GM23338 (cell line): ENCODE results near the gene TNFAIP8L1. TPM values are rescaled to one million over a fixed set of nuclear protein-coding genes. Genes with fewer than 3 reads are reported as not detected.

Experiments
- ATAC-seq: fragments of 200-7000 bp; cut with Tn5 transposase; 3 replicates; pipeline ENCODE4 v1.9.1; 2020
- DNase-seq: peaks from one replicate; pipeline ENCODE4 v3.0.0-alpha.2; 2015; ENCODE audit warnings: low spot score
- H2AFZ ChIP-seq: fragments of 200-600 bp; sonication (generic); 2 replicates; pipeline ENCODE4 v1.8.0; 2016; ENCODE audit warnings: antibody characterized with exemption, mild to moderate bottlenecking, moderate library complexity
- H3F3A ChIP-seq: fragments of 200-600 bp; sonication (generic); replicated peaks from 2 replicates; pipeline ENCODE4 v1.8.0; 2017; ENCODE audit warnings: antibody characterized with exemption, mixed run types, low read depth
- H3K27ac ChIP-seq: fragments of 200-600 bp; sonication (generic); 2 replicates; pipeline ENCODE4 v1.6.1; 2016; ENCODE audit warnings: low read depth
- H3K27me3 ChIP-seq: fragments of 200-600 bp; sonication (generic); 2 replicates; pipeline ENCODE4 v1.8.0; 2016; ENCODE audit warnings: mild to moderate bottlenecking, mixed run types, moderate library complexity; ENCODE audit not compliant: insufficient read depth
- H3K36me3 ChIP-seq: fragments of 200-600 bp; sonication (generic); 2 replicates; pipeline ENCODE4 v1.8.0; 2016; ENCODE audit warnings: mild to moderate bottlenecking; ENCODE audit not compliant: insufficient read depth
- H3K4me1 ChIP-seq: fragments of 200-600 bp; sonication (generic); 2 replicates; pipeline ENCODE4 v1.8.0; 2016; ENCODE audit warnings: mild to moderate bottlenecking, moderate library complexity; ENCODE audit not compliant: insufficient read depth
- H3K4me2 ChIP-seq: fragments of 200-600 bp; sonication (generic); 2 replicates; pipeline ENCODE4 v1.7.1; 2017; ENCODE audit warnings: mixed run types
- H3K4me3 ChIP-seq: fragments of 200-600 bp; sonication (generic); 2 replicates; pipeline ENCODE4 v1.6.1; 2016; ENCODE audit warnings: mixed run types
- H3K79me2 ChIP-seq: fragments of 200-600 bp; sonication (generic); replicated peaks from 2 replicates; pipeline ENCODE4 v1.8.0; 2017; ENCODE audit warnings: mild to moderate bottlenecking; ENCODE audit not compliant: insufficient read depth
- H3K9me2 ChIP-seq: fragments of 200-600 bp; sonication (generic); 2 replicates; pipeline ENCODE4 v1.8.0; 2017; ENCODE audit not compliant: insufficient read depth
- H4K20me1 ChIP-seq: fragments of 200-600 bp; sonication (generic); replicated peaks from 2 replicates; pipeline ENCODE4 v1.8.0; 2017; ENCODE audit warnings: mild to moderate bottlenecking; ENCODE audit not compliant: insufficient read depth
- H3K27ac Mint-ChIP-seq: 2 replicates; pipeline ENCODE4 v1.8.0; 2020; ENCODE audit warnings: inconsistent platforms, mild to moderate bottlenecking, moderate library complexity, mixed read lengths
- H3K27me3 Mint-ChIP-seq: 3 replicates; pipeline ENCODE4 v1.8.0; 2022; ENCODE audit warnings: low read depth, mild to moderate bottlenecking, moderate library complexity, mixed read lengths, inconsistent platforms; ENCODE audit not compliant: insufficient read depth, poor library complexity
- H3K36me3 Mint-ChIP-seq: 3 replicates; pipeline ENCODE4 v1.8.0; 2021; ENCODE audit warnings: low read depth, mild to moderate bottlenecking, inconsistent platforms, moderate library complexity, mixed read lengths
- H3K4me1 Mint-ChIP-seq: 3 replicates; pipeline ENCODE4 v1.8.0; 2020; ENCODE audit warnings: mild to moderate bottlenecking, inconsistent platforms, mixed read lengths
- H3K4me3 Mint-ChIP-seq: 3 replicates; pipeline ENCODE4 v1.8.0; 2021; ENCODE audit warnings: moderate library complexity, mild to moderate bottlenecking, inconsistent platforms, mixed read lengths
- H3K9me3 Mint-ChIP-seq: 3 replicates; pipeline ENCODE4 v1.8.0; 2020; ENCODE audit warnings: moderate library complexity, mild to moderate bottlenecking, inconsistent platforms, mixed read lengths
- CREB1 ChIP-seq: fragments of 250-450 bp; sonication (Bioruptor Pico); IDR thresholded peaks from 2 replicates; pipeline ENCODE4 v1.5.0; 2020; ENCODE audit warnings: low read depth, mild to moderate bottlenecking, moderate library complexity
- EZH2 ChIP-seq: fragments of 200-600 bp; sonication (generic); IDR thresholded peaks from one replicate; pipeline ENCODE4 v1.8.0; 2017; ENCODE audit warnings: antibody characterized with exemption, mild to moderate bottlenecking, low read depth; ENCODE audit not compliant: unreplicated experiment
- EZH2phosphoT487 ChIP-seq: fragments of 200-600 bp; sonication (generic); IDR thresholded peaks from one replicate; pipeline ENCODE4 v1.8.1; 2018; ENCODE audit warnings: antibody characterized with exemption; ENCODE audit not compliant: unreplicated experiment
- JUNB ChIP-seq: IDR thresholded peaks from one replicate; pipeline ENCODE4 v1.6.1; 2016; ENCODE audit warnings: antibody characterized with exemption; ENCODE audit not compliant: unreplicated experiment
- NANOG ChIP-seq: IDR thresholded peaks from 2 replicates; pipeline ENCODE4 v1.6.1; 2016; ENCODE audit warnings: antibody characterized with exemption, borderline replicate concordance
- POLR2AphosphoS5 ChIP-seq: IDR thresholded peaks from 2 replicates; pipeline ENCODE4 v1.6.1; 2016; ENCODE audit warnings: antibody characterized with exemption, low read depth
- ZNF114 ChIP-seq: fragments of 250-450 bp; sonication (Bioruptor Pico); IDR thresholded peaks from 2 replicates; pipeline ENCODE4 v1.5.0; 2020; ENCODE audit warnings: mild to moderate bottlenecking, moderate library complexity
- ZNF331 ChIP-seq: fragments of 250-450 bp; sonication (Bioruptor Pico); IDR thresholded peaks from 2 replicates; pipeline ENCODE4 v1.5.0; 2020; ENCODE audit warnings: low read depth, mild to moderate bottlenecking, moderate library complexity
- ZNF462 ChIP-seq: fragments of 250-450 bp; sonication (Bioruptor Pico); IDR thresholded peaks from 2 replicates; pipeline ENCODE4 v1.5.0; 2020; ENCODE audit warnings: mild to moderate bottlenecking, moderate library complexity
- polyA plus RNA-seq: library from polyadenylated mRNA; unstranded; fragments of >200 nt; fragmentation: Nextera tagmentation; extraction: Ambion mirVana; gene quantifications from 2 replicates; pipeline ENCODE4 v1.2.1, GENCODE V29; 2016
- total RNA-seq: library from RNA; depleted of rRNA; stranded (reverse); fragments of >200 nt; shearing (Covaris generic); gene quantifications from 2 replicates; pipeline ENCODE4 v1.2.3, GENCODE V29; 2014
- TF ChIP-seq, protein P1 (sequence below): IDR thresholded peaks from 2 replicates; pipeline ENCODE4 v1.6.1; 2016; ENCODE audit warnings: antibody characterized with exemption
- TF ChIP-seq, protein P2 (sequence below), 2 experiments: fragments of 200-600 bp in 1 of 2; sonication (generic) in 1 of 2; conservative IDR thresholded peaks; 2 replicates each; pipeline versions ENCODE4 v1.5.1 to v1.6.1; 2016 to 2017; ENCODE audit warnings: antibody characterized with exemption in 2 of 2, low read depth in 2 of 2, mild to moderate bottlenecking in 2 of 2, moderate library complexity in 1 of 2
- TF ChIP-seq, protein P3 (sequence below): IDR thresholded peaks from one replicate; pipeline ENCODE4 v1.6.1; 2018; ENCODE audit warnings: antibody characterized with exemption; ENCODE audit not compliant: unreplicated experiment

Gene TNFAIP8L1
- total and polyA plus RNA-seq, 2 experiments from 2014 or later, result 2.7 to 4.1 TPM

DNA sequence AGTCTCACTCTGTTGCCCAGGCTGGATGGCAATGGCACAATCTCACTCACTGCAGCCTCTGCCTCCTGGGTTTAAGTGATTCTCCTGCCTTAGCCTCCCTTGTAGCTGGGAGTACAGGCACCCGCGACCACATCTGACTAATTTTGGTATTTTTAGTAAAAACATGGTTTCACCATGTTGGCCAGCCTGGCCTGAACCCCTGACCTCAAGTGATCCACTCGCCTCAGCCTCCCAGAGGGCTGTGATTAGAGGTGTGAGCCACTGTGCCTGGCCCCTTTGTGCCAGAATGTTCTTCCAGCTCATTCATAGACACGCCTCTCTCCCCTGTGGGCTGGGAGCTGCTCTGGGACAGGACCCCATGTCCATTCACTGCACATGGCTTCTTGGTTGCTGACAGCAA is 21.7 kb downstream of the TNFAIP8L1 start:
- peaks cover 13% of the 10 kb centered on the region for H3K36me3 Mint-ChIP-seq
- H2AFZ ChIP-seq, result no peak overlapping the region
- H4K20me1 ChIP-seq, result peaks cover 3% of the 10 kb centered on the region; the same call in 1 of the 2 replicates
- no peak overlapping the region for H3K27ac Mint-ChIP-seq
- no peaks in the 10 kb centered on the region for H3K27me3 ChIP-seq
- no peak overlapping the region for H3K4me2 ChIP-seq
- no peak overlapping the region for H3K27ac ChIP-seq
- no peak for TF ChIP-seq CREB1
- TF ChIP-seq, protein P1, sequence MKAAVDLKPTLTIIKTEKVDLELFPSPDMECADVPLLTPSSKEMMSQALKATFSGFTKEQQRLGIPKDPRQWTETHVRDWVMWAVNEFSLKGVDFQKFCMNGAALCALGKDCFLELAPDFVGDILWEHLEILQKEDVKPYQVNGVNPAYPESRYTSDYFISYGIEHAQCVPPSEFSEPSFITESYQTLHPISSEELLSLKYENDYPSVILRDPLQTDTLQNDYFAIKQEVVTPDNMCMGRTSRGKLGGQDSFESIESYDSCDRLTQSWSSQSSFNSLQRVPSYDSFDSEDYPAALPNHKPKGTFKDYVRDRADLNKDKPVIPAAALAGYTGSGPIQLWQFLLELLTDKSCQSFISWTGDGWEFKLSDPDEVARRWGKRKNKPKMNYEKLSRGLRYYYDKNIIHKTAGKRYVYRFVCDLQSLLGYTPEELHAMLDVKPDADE, result no peak
- TF ChIP-seq ZNF114 (CRISPR knock-in tag), result no peak
- no peak for TF ChIP-seq POLR2AphosphoS5
- TF ChIP-seq, protein P2, sequence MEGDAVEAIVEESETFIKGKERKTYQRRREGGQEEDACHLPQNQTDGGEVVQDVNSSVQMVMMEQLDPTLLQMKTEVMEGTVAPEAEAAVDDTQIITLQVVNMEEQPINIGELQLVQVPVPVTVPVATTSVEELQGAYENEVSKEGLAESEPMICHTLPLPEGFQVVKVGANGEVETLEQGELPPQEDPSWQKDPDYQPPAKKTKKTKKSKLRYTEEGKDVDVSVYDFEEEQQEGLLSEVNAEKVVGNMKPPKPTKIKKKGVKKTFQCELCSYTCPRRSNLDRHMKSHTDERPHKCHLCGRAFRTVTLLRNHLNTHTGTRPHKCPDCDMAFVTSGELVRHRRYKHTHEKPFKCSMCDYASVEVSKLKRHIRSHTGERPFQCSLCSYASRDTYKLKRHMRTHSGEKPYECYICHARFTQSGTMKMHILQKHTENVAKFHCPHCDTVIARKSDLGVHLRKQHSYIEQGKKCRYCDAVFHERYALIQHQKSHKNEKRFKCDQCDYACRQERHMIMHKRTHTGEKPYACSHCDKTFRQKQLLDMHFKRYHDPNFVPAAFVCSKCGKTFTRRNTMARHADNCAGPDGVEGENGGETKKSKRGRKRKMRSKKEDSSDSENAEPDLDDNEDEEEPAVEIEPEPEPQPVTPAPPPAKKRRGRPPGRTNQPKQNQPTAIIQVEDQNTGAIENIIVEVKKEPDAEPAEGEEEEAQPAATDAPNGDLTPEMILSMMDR (conservative IDR thresholded peaks at IDR 0.05; ENCODE audit: low read depth in 2 of 2), result no peak
- no peak for TF ChIP-seq NANOG
- no peak for TF ChIP-seq EZH2
- no peak for TF ChIP-seq ZNF462 (CRISPR knock-in tag)
- TF ChIP-seq, protein P3, sequence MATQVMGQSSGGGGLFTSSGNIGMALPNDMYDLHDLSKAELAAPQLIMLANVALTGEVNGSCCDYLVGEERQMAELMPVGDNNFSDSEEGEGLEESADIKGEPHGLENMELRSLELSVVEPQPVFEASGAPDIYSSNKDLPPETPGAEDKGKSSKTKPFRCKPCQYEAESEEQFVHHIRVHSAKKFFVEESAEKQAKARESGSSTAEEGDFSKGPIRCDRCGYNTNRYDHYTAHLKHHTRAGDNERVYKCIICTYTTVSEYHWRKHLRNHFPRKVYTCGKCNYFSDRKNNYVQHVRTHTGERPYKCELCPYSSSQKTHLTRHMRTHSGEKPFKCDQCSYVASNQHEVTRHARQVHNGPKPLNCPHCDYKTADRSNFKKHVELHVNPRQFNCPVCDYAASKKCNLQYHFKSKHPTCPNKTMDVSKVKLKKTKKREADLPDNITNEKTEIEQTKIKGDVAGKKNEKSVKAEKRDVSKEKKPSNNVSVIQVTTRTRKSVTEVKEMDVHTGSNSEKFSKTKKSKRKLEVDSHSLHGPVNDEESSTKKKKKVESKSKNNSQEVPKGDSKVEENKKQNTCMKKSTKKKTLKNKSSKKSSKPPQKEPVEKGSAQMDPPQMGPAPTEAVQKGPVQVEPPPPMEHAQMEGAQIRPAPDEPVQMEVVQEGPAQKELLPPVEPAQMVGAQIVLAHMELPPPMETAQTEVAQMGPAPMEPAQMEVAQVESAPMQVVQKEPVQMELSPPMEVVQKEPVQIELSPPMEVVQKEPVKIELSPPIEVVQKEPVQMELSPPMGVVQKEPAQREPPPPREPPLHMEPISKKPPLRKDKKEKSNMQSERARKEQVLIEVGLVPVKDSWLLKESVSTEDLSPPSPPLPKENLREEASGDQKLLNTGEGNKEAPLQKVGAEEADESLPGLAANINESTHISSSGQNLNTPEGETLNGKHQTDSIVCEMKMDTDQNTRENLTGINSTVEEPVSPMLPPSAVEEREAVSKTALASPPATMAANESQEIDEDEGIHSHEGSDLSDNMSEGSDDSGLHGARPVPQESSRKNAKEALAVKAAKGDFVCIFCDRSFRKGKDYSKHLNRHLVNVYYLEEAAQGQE, result no peak
- no peak for TF ChIP-seq JUNB
- no peak for TF ChIP-seq ZNF331 (CRISPR knock-in tag)
- no peak for TF ChIP-seq EZH2phosphoT487
- no peak overlapping the region for H3K4me3 ChIP-seq
- DNase-seq (no peak), ATAC-seq (no peak)
- H3K4me3 Mint-ChIP-seq, result no peak overlapping the region
- peaks cover 3% of the 10 kb centered on the region for H3K27me3 Mint-ChIP-seq
- no peaks in the 10 kb centered on the region for H3K9me2 ChIP-seq
- H3K9me3 Mint-ChIP-seq, result no peaks in the 10 kb centered on the region
- no peaks in the 10 kb centered on the region for H3F3A ChIP-seq
- peaks cover 5% of the 10 kb centered on the region; the same call in 1 of the 2 replicates for H3K36me3 ChIP-seq
- no peaks in the 10 kb centered on the region for H3K4me1 ChIP-seq
- no peaks in the 10 kb centered on the region for H3K79me2 ChIP-seq
- no peaks in the 10 kb centered on the region for H3K4me1 Mint-ChIP-seq
